G401 (cell line): ENCODE data around the gene SH2D3C. TPM values are rescaled to one million over a fixed set of nuclear protein-coding genes. Genes with fewer than 3 reads are reported as not detected.
"Not testable (repeated sequence)": the region's sequence is repeated elsewhere in the genome, so short reads cannot be mapped to it uniquely, and the experiment has no call there.

Source experiments
- DNase-seq: peaks from one replicate; pipeline ENCODE4 v3.0.0-alpha.2; 2015; ENCODE audit warnings: low spot score
- in situ Hi-C: cut with HindIII; loops from 2 replicates; pipeline ENCODE4 v1.10.0; 2016; ENCODE audit warnings: low sequenced_read_pairs, mixed read lengths
- total RNA-seq: library from RNA; depleted of rRNA; stranded (reverse); fragments of >200 nt; shearing (Covaris generic); gene quantifications from 2 replicates; pipeline ENCODE4 v1.2.3, GENCODE V29; 2014

The SH2D3C gene
- total RNA-seq, 1 experiment from 2014 or later = 6.5 TPM

DNA sequence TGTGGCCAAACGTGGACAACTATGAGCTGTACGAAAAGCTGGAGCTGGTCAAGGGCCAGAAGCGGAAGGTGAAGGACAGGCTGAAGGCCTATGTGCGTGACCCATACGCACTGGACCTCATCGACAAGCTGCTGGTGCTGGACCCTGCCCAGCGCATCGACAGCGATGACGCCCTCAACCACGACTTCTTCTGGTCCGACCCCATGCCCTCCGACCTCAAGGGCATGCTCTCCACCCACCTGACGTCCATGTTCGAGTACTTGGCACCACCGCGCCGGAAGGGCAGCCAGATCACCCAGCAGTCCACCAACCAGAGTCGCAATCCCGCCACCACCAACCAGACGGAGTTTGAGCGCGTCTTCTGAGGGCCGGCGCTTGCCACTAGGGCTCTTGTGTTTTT lies 10.7 kb upstream of the SH2D3C start:
- in situ Hi-C loops = no loop called here
- no peak for DNase-seq

DNA sequence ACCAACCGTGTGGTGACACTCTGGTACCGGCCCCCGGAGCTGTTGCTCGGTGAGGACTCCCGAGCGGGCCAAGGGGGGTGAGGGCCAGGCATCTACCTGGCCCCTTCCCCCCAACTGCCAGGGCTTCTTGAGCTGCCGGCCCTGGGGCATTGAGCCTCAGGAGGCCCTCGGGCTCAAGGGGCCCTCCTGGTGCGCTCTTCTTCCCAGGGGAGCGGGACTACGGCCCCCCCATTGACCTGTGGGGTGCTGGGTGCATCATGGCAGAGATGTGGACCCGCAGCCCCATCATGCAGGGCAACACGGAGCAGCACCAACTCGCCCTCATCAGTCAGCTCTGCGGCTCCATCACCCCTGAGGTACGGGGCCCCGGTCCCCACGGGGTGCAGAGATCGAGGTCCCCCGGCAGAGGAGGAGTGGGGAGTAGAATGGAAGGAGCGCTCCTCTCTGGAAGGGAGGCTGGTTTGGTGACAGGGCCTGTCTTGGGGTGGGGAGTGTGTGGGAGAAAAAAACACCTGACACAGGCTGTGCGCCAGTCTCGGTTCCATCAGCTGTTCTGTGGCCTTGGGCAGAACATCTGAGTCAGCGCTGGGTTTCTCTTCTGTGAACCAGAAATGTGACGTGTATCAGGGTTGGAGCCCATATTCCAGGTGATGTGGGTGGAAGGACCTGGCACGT lies 10.0 kb upstream of the SH2D3C start:
- in situ Hi-C loops = no loop called here
- no peak for DNase-seq

DNA sequence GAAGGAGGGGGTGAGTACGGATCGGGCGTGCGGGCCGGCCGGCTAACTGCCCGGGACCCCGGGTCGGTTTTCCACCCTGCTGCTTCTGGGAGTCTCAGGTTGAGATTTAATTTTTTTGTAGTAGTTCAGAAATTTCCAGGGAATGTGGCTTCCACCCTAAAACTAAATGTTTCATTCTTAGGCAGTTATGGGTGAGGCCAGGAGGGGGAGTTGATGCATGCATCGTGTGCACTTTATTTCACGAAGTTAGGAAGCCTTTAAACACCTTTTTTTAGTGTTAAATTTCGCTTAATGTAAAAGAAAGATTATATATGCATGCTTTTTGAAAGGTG lies 8.3 kb upstream of the SH2D3C start:
- in situ Hi-C loops = no loop called here
- no peak for DNase-seq

DNA sequence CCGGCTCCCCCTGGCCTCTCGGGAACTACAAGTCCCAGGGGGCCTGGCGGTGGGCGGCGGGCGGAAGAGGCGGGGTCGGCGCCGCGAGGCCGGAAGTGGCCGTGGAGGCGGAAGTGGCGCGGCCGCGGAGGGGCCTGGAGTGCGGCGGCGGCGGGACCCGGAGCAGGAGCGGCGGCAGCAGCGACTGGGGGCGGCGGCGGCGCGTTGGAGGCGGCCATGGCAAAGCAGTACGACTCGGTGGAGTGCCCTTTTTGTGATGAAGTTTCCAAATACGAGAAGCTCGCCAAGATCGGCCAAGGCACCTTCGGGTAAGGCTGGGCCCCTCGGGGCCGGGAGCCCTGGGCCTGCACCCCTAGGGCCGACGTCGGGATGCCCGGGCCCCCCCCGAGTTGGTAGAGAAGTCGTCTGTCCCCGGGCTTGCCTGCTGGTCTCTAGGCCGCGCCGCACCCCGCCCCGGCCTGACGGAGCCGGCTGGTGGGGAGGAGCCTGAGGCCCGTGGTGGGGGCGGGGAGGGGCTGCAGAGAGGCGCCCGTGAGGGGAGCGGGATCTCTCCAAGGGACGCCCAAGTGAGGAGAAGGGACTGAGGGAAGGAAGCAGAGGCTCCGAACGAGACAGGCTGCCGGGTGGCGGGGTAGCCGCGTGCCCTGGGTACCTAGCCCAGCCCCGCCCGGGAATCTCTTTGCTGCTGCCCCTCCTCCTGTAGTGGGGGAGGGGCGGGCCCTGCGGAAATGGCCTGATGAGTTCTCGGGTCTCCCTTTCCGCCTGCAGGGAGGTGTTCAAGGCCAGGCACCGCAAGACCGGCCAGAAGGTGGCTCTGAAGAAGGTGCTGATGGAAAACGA lies 7.7 kb upstream of the SH2D3C start, which contains the start of gene CDK9:
Gene CDK9 (plus strand): TSS at position 102 of the 840 bp plus-strand sequence. CDS start 115 bp downstream, at position 217.
- peak; percentile 84 for DNase-seq
- in situ Hi-C loops = no loop called here

DNA sequence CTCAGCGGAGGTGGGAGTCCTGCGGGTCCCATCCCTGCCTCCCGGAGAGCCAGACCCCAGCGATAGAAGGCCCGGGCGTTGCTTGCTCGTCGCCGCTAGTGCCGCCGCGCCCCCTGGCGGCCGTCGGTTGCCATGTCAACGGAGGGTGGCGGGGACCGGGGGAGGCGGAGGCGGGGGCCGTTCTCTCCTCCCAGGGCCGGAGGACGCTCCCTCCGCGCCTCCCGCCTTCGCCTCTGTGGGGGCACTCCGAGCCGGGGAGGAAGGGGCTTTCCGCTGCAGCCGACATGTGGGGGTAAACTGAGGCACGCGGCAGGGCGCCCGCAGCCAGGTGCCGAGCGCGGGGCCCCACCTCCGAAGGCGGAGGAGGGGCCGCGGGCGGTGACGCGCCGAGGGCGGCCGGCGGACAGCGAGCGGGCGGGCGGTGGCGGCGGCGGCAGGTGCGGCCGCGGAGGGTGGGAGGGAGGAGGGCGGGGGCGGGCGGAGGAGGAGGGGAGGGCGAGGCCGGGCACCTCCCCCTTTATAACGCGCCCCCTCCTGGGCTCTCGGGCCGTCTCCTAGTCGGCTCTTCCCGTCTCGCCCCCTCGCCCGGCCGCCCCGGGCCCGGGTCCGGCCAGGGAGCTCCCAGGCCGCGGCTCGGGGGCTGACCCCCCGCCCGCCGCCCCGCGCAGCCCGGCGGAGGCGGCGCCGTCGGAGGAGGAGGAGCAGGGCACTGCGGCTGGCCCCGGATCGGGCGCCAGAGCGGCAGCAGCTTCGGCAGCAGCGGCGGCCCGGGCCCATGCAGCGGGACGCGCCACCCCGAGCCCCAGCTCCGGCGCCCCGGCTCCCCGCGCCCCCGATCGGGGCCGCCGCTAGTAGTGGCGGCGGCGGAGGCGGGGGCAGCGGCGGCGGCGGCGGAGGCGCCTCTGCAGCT lies 6.8 kb upstream of the SH2D3C start:
- in situ Hi-C loops = no loop called here
- peak; percentile 83 for DNase-seq

DNA sequence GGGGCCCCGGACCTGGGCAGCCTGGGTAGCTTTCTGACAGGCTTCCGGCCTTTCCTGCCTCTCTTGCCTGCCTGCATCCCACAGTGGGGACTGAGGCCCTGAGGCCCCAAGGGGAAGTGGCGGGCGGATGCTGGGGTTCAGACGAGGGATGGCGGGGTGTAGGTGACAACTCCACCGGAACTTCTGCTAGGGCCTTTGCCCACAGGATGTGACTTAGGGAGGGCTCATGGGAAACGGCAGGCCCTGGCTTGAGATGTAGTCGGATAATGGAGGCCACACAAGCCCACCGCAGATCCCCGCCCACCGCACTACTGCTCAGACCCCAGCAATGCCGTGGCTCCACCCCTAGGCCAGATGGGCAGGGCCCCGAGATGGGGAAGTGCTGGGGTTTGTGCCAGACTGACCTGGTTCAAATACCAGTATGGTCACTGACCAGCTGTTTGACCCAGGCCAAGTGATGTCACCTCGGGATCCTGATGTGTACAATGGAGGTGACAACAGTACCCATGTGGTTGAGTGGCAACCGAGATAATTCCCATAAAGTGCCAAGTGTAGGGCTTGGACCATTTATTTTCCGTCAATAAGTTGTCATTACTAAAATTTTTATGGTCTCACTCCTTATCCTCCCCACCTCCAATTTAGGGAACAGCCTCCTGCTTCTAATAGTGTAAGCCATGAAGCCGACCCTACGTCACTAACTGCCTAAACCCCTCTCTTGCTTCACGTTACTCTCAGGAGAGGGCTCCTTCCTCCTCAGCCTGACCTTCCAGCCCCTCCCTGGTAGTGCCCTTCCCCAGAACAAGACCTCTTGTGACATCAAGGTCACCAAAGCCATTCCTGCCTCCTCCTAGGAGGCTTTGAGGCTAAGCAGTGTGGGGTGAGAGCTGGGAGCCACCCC lies 4.9 kb upstream of the SH2D3C start:
- DNase-seq = no peak
- in situ Hi-C loops = no loop called here

DNA sequence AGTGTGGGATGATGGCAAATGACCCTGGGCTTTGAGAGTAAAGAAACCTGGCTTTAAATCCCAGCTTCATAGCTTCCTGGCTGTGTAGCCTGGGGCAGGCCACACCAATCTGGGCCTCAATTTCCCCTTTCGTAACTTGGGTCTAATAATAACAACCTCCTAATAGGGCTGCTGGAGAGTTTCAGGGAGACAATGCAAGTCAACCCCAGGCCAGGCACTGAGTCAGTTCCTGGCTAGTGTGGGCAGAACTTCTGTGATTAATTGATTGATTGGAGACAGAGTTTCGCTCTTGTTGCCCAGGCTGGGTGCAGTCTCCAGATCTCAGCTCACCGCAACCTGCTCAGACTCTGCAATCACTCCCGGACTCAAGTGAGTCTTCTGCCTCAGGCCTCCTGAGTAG lies 3.3 kb upstream of the SH2D3C start:
- DNase-seq = no peak
- in situ Hi-C loops = no loop called here

DNA sequence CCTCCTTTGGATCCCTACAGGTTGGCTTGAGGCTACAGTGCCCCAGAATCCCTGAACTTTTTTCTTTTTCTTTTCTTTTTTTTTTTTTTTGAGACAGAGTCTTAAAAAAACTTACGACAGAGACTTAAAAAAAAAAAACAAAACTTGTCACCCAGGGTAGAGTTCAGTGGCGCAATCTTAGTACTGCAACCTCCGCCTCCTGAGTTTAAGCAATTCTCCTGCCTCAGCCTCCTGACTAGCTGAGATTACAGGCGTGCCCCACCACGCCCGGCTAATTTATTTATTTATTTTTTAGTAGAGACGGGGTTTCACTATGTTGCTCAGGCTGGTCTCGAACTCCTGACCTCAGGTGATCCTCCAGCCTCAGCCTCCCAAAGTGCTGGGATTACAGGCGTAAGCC lies 2.4 kb upstream of the SH2D3C start:
- DNase-seq, in situ Hi-C loops: not testable (repeated sequence)

DNA sequence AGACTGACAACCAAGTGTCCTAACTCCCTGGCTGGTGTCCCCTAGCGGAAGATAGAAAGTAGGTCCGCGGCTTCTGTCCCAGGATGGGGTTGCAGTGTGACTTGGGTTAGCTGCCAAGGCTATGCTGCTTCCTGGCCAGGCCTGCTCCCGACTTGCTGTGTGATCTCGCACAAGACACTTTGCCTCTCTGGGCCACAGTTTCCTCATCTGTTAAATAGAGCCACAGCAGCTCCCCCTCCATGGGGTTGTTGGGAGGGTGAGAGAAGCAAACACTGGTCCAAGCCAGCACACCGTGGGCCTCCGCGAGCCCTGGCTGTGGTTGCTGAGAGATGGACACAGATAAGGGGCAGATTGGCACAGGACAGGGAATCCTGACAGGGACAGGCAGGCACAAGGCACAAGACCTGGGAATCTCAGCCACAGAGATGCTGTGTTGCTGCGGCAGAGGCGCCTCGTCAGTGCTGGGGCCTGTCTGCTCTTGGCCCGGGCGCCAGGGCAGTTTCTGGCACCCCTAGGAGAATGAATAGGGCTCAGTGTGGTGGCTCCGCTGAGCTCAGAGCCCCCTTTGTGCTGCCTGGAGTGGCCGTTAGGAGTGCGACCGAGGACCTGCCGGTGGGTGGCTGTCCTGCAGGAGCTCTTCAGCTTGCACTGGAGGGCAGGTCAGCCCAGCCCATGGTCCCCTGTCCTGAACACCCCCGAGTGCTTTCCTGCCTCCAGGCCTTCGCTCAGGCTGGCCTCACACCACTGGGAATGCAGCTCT lies 1.8 kb upstream of the SH2D3C start:
- in situ Hi-C loops = no loop called here

DNA sequence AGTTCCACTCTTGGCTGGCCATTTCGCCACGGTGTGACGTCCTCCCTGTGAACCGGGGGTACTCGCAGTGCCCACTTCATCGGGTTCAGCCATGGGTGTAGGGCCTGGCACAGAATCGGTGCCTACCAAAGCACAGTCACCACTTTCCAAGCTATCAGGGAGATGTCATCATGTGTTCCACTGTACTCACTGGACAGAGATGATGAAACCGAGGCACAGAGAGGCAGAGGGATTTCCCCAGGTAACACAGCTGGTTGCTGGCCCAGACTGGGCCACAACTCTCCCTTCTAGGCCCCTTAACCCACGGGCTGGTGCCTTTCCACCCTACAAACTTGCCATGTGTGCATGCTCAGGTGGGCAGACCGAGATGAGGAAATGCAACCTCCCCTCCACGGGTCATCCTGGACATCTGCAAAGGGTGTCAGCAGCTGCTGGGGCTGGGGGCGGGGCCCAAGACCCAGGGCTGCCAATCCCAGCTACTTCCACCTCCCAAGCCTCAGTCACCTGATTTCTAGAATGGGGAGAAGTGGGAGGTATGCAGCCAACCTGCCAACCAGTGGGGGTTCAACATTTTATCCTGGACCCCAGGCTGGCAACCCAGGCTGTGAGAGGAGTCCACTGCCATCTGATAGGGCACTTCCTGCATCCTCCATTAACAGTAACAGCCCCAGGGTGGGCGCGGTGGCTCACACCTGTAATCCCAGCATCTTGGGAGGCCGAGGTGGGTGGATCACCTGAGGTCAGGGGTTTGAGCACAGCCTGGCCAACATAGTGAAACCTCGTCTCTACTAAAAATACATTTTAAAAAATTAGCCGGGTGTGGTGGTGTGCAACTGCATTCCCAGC lies 893 bp upstream of the SH2D3C start:
- no peak for DNase-seq
- in situ Hi-C loops = no loop called here

More for the DNA sequence above, 1.8 kb upstream of the SH2D3C start:
- DNase-seq = no peak

DNA sequence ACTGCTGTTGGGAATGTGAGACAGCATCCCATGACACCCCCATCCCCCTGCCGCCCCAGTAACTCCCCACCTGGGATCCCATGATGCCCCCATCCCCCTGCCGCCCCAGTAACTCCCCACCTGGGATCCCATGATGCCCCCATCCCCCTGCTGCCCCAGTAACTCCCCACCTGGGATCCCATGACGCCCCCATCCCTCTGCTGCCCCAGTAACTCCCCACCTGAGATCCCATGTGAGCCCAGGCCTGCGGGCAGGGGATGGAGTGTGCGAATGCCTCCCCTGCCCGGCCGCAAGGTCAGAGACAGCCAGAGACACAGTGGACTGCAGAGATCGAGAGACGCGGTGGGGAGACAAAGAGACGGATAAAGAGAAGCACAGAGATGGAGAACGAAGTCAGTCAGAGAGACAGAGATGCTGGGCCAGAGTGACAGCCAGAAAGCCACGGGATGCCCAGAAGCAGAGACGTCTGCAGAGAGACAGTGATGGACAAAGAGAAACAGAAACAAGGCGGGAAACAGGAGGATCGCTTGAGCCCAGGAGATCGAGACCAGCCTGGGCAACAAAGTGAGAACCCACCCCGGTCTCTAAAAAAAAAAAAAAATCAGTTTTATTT lies 992 bp downstream of the SH2D3C start:
- in situ Hi-C loops = no loop called here
- no peak for DNase-seq

DNA sequence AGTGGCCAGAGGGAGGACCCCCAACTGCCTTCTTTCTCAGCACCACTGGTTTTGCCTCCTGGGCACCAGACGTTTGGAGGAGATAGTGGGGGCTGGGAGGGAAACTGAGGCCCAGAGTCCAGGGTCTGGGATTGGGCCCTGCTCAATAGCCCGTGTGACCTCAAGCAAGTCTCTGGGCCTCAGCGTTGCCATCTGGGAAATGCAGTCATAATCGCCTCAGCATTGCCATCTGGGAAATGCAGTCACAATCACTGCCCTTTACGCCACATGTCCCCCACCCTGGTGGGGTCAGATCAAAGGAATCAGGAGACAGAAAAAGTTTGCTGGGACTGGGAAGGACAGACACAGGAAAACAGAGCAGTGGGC lies 1.6 kb downstream of the SH2D3C start:
- in situ Hi-C loops = no loop called here
- no peak for DNase-seq

DNA sequence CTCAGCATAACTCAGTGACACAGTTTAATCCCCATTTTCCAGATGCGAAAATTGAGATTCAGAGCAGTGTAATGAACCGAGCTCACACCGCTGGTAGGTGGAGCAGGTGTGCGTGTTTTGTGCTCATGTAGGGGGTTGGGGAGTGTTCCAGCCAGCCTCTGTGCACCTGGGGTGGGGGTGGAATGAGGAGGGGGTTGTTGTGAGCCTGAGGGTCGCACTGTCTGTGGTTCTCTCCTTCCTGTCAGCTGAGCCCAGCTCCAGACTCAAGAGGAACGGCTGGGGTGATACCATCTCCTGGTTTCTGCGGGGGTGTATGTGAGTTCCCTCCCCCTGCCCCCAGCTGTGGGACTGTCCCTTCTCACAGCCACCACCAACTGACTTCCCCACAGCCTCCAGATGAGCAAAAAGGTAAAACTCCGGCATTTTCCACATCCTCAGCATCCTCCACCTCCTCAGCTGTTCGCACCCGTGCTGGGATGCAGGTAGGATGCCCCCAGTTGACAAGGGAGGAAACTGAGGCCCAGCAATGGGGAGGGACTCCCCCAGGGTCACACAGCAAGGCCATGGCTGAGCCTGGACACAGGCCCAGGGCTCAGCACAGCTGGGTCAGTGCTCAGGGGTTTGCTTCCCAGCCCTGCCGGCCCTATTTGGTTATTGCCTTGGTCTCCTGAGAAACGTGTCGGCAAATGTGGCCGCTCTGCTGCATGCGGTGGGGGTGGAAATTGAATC lies 2.1 kb downstream of the SH2D3C start:
- in situ Hi-C loops = no loop called here
- DNase-seq = no peak

DNA sequence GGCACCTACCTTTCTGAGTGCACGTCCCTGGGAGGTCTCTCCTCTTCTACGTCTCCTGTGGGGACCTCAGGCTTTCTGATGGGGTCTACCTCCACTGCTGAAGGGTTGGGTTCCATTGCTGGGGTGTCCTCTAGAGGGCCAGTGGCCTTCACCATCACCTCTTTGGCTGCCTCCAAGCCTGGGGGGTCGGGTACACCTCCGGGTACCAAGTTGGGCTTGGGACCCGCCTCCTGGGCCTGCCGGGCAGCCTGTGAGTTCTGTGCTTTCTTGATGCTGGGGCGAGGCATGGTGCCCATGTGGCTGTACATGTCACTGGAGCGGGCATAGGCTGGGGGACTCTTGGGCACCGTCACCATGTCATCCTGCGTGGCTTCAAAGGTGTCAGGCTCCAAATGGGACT lies 4.5 kb downstream of the SH2D3C start:
- in situ Hi-C loops = loop anchor here (25.0 kb wide), 1 partner anchor 163 kb away; the partner anchor contains the start of genes DPM2 and PIP5KL1
- DNase-seq = no peak

DNA sequence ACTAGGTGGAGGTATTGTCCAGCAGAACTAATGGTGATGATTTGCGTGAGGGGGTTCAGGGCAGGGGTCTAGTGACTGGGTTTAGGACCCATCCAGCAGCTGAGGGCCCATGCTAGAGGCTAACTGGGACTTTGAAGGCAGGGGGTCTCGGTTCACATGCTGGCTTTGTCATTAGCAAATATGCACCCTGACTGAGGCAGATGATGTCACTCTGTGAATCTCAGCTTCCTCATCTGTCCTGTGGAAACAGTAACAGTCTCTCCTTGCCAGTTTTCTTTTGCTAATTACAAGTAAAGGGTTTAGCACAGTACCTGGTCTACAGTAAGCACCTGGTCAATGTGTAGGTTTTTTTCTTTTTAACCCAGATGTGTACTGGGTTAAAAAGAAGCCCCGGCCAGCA lies 5.2 kb downstream of the SH2D3C start:
- in situ Hi-C loops = loop anchor here (25.0 kb wide), 1 partner anchor 164 kb away; the partner anchor contains the start of genes DPM2 and PIP5KL1

DNA sequence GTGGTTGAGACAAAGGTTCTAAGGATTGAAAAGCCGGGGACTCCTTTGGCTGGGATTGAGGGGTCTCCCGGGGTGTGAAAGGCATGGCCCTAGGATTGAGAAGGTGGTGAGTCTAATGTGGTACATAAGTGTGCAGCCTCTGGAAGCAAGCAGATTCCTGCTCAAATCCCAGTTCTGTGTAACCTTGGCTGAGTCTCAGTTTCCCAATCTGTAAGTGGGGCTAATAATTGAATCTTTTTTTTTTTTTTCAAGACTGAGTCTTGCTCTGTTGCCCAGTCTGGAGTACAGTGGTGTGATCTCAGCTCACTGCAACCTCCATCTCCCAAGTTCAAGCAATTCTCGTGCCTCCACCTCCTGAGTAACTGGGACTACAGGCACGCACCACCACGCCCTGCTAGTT lies 5.9 kb downstream of the SH2D3C start:
- in situ Hi-C loops = loop anchor here (25.0 kb wide), 1 partner anchor 165 kb away; the partner anchor contains the start of genes DPM2 and PIP5KL1
- no peak for DNase-seq

More for the DNA sequence above, 5.2 kb downstream of the SH2D3C start:
- no peak for DNase-seq
